Thyroid gland (tissue), 4 donors: Measurements from ENCODE around the gene MAPK13.

ENCODE experiments used
- POLR2A ChIP-seq, 2 donors: fragments of 450-650 bp; IDR thresholded peaks; one replicate each; pipeline ENCODE4 v1.6.1; 2017; ENCODE audit warnings: antibody characterized with exemption in 2 of 2, mild to moderate bottlenecking in 2 of 2, moderate library complexity in 1 of 2
- TF ChIP-seq, protein P1 (sequence below), 6 experiments: fragments of 200-600 bp in 3 of 6; fragments of 450-650 bp in 3 of 6; sonication (generic) in 3 of 6; IDR thresholded peaks; one replicate each; pipeline ENCODE4 v1.5.1; 2016 to 2019; ENCODE audit warnings: antibody characterized with exemption in 6 of 6, mild to moderate bottlenecking in 2 of 6, inconsistent platforms in 1 of 6, moderate library complexity in 1 of 6

GRCh38 chr6:36131511-36132245 lies 1.4 kb downstream of the MAPK13 start:
- TF ChIP-seq, protein P1, sequence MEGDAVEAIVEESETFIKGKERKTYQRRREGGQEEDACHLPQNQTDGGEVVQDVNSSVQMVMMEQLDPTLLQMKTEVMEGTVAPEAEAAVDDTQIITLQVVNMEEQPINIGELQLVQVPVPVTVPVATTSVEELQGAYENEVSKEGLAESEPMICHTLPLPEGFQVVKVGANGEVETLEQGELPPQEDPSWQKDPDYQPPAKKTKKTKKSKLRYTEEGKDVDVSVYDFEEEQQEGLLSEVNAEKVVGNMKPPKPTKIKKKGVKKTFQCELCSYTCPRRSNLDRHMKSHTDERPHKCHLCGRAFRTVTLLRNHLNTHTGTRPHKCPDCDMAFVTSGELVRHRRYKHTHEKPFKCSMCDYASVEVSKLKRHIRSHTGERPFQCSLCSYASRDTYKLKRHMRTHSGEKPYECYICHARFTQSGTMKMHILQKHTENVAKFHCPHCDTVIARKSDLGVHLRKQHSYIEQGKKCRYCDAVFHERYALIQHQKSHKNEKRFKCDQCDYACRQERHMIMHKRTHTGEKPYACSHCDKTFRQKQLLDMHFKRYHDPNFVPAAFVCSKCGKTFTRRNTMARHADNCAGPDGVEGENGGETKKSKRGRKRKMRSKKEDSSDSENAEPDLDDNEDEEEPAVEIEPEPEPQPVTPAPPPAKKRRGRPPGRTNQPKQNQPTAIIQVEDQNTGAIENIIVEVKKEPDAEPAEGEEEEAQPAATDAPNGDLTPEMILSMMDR (IDR thresholded peaks at IDR 0.05), result no peak
- TF ChIP-seq POLR2A (IDR thresholded peaks at IDR 0.05), result no peak
